ELR (cell line): ENCODE data around the gene PTDSS2.
A peak's percentile ranks its signal among the peaks of the same experiment; 100 is the strongest.
"Not testable (repeated sequence)": the region's sequence is repeated elsewhere in the genome, so short reads cannot be mapped to it uniquely, and the experiment has no call there.

ENCODE experiments used
- DNase-seq: peaks from one replicate; pipeline ENCODE4 v3.0.0-alpha.2; 2015; ENCODE audit warnings: low read depth

The PTDSS2 gene

DNA sequence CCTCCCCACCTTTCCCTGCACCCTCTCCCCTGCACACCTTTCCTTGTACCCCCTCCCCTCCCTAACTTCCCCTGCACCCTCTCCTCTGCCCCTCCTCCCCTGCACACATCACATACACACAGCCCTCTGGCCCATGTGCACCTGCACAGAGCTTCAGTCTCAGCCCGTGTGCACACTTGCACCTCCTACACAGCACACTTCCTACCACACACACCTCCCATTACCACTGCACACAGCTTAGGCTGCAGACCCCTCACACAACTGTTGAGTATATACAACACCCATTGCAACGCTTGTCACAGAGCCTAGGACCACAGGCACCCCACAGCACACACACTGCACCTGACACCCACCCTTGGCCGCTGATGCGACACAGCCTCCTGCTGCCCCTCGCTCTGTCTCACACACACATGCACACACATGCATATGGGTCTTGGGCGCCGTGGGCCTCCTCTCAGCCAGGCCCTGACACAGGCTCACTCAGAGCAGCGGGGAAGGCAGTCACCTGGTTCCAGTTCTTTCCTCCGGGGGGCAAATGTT lies 35.7 kb upstream of the PTDSS2 start:
- DNase-seq, result no peak

DNA sequence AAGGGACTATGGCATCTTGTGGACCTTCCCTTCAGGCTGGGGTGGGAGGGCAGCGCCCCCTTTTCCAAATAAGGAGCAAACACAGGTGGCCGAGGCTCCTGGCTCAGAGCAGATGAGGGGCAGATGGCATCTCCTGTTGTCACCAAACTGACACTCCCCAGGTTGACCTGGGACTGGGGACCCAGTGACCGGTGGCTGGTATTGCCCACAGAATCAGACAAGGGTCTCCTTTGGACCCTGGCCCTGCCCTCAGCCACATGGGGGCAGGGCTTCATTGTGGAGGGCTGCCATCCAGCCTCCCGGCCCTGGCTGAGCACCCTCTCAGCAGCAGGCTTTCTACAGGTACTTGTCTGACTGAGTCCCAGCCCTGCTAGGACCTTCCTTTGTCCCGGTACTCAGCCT lies 34.4 kb upstream of the PTDSS2 start:
- no peak for DNase-seq

DNA sequence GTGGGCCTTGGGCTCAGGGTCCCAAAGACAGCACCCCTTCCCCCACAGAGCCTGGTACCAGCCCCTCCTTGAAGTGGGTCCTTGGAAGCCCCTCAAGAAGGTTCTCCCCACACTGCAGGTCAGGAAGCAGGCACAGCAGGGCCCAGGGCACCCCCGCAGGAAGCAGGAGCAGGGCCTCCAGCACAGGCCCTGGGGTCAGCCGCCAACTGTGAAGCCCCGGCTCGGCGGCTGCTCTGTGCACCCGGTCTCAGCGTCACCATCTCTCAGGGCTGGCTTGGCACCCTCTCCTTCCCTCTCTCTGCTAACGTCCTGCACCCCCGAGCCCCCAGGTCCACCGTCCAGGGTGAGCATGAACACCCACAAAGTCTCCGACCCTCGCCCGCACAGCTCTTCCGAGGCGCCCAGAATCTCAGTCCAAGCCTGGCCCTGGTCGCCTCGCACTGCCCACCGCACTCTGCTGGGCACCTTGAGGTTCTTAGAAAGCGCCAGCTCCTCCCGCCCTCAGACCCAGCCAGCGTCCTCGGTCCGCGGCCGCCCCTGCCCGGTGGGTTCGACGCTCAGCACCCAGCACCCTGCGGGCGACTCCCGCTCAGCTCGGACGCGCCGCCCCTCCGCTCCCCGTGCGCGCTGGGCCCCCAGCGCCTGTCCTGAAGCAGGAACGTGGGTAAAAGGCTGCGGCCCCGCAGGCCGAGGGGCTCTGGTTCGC lies 33.9 kb upstream of the PTDSS2 start:
- DNase-seq, result no peak

DNA sequence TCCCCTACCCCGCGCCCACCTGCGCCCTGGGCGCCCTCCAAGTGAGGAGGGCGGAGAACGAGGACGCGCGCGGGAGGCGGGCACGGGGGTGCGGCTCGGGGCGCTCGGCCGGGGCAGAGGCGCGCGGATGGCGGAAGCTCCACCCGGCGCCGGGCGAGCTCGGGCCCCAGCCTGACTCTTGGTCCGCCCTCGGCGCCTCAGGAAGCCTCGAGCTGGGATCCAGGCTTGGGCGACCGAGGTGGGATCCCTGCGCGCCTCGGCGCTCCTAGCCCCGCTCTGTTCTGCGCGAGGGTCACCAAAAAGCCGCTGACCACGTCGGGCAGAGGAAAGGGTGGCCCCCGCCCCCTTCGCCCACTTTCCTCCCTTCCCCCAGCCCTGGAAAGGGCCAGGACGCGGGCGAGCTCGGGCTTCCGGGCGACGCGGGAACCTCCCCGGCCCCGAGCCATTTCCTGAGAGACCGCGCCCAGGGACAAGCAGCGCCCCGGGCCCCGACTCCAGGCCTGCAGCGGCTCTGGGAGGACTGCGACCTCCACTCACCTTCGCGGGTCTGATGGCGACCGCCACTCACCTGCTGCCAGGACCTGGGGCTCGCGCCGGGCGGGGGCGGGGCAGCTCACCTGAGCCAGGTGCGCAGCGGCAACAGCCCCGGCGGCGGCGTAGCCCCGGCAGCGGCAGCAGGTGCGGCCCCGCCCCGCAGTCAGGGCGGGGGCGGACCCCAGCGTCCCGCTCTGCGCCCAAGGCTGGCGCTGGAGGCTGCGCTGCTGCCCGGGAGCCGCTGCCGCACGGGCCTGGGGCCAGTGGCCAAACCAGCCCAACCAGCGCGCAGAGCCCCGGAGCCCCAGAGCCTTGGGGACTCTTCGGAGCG lies 33.1 kb upstream of the PTDSS2 start:
- peak; percentile 48 for DNase-seq

DNA sequence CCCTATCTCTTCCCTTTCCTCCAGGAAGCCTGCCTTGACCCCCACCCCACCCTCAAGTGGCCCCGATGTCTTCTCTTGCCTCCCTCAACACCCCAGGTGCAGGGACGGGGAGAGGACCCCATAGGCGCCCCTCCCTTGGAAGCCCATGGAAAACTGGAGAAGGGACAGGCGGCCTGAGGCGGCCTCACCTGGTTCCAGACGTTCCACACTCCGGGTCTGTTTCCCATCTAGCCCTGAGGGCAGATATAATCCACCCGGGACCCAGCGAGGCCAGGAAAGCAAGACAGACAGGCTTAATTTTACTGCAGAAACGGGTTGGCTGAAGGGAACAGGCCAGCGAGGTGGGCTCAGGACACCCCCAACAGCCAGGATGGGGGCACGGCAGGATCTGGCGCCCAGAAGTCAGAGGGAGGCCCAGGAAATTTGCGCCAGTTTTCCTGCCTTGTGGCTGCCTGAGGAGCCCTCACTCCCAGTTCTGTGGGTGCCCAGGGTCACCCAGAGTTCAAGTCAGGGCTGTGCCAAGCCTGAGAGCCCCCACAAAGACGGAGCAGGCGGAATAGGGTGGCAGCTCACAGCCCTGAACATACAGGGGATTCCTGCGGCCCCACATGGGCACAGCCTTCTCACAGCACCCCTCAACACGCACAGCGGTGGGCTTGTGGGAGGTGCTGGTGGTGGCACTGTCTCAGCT lies 32.3 kb upstream of the PTDSS2 start:
- no peak for DNase-seq

DNA sequence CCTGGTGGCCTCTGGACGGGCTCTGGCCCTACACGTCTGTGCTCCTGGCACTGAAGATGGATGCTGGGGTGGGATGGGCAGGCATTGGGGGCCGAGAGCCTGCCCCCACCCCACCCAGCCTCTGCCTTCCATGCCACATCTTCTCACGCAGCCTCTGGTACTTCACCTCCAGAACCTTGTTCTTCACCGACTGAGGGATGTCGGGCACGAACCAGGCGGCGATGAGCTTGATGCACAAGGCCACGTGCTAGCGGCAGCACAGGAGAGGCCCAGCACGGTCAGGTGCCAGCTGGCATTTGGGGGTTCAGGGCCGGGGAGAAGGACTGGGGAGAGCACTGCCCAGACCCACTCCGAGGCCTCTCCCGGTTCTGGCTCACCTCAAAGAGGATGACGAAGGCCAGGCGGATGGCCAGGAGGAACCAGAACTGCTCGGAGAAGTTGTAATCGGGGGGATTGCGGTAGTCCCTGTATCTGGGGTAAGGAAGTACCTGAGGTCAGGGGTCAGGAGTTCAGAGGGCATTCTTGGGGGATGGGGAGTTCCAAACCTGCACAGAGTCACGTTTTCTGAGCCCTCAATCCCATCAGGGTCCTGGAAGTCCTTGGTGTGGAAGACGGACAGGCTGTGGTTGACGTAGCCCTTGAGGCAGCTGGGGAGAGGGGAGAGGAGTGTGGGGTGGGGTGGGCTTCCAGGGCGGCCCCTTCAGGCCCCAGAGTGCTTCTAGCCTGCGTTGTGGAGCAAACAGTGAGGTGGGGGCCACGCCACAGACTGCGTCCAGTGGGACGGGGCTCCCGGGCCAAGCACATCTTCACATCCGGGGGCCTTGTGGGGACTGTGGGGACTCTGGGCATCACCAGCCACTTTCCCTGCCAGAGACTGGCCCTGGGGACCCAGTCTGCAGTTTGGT lies 31.5 kb upstream of the PTDSS2 start:
- no peak for DNase-seq

DNA sequence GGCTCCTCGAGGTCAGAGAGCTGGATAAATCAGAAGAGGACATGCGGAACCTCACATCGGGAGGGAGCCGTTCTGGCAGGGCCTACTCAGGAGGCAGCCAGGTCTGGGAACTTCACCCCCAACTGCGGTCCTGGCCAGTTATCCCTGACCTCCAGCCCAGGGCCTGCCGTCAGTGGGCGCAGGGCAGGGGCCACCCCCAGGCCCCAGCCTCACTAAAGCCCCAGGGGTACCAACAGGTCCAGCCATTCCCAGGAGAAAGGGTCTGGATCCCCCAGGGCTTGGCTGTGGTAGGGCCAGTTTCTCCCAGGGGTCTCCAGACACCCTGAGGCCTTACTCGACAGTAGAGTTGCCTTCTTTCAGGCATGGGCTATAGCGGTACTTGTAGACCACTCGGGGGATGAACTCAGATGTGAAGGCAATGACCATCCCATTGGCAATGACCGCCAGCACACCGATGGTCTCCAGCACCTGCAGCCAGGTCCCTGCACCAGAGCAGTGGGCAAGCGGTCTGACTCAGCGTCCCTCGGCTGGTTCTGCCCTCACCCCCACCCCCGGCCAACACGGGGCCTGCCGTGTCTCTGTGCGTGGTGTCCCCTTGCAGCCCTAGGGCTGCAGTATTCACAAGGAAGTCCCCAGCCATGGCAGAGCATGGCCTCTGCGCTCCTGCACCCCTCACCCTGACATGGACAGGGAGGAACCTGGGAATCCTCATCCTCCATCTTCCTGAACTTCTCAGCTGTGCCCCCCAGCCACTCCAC lies 30.7 kb upstream of the PTDSS2 start:
- DNase-seq, result no peak

DNA sequence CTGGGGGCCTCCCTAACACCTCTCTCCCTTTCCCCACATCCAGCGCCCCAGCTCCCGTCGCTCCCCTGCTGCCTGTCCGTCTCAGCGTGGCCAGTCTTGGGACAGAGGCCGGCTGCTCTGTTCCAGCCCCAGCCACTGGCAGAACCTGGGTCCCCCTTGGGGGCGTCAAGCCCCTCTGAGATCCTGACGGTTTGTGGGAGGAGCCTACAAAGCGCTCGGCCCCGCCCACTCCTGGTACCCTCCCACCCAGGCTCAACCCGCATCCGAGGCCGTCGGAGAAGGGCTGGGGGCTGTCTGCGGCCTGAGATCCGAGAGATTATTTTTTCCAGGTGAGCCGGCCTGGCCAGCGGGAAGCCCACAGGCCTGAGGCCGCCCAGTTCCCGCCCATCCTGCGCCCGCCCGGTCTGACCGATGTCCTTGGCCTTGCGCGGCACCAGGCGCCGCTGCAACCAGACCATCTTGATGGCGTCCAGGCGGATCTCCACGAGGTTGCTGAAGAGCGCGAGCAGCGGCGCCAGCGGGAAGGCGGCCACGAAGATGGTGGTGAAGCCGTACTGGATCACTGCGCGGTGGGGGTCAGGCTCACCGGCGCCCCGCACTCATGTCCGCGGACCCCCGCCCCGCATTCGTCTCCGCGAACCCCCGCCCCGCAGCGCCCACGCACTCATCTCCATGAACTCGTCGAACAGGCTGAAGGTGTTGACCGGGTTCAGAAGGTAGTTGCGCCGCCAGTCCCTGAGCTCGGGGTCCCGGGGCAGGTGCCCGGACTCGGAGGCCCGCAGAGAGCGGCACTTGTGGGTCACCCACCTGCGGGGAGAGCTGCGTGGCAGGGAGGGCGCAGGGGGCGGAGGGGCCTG lies 29.8 kb upstream of the PTDSS2 start:
- no peak for DNase-seq

DNA sequence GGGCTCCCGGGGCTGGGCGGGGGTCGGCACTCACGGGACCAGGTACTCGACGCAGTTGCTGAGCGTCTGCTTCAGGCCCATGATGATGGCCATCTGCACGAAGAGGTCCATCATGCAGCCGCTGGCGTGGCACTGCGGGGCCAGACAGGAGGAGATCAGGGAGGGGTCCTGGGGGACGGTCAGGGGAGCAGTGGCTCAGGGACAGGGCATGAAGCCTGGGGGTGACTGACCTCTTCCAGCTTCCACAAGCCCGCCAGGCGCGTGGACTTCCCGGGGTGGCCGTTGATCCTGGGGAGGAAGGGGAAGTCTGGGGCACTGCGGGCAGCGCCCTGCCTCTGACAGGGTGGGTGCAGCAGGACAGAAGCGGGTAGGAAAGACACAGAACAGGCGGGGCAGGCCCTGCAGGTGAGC lies 29.2 kb upstream of the PTDSS2 start:
- no peak for DNase-seq

DNA sequence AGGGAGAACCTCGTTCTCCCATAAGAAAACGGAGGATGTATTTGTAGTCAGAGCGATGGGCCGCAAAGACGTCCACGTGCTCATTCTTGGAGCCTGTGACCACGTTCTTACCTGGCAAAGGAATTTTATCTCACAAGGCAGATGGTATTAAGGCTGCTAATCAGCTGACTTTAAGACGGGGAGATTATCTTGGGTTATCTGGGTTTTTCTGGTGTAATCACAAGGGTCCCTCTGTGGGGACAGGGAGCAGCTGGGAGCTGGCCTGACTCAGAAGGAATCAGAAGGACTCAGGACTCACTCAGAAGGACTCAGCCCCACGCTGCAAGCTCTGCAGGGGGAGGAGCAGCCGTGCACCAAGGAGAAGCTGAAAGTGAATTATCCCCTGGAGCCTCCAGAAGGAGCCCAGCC lies 27.8 kb upstream of the PTDSS2 start:
- peak; percentile 16 for DNase-seq

DNA sequence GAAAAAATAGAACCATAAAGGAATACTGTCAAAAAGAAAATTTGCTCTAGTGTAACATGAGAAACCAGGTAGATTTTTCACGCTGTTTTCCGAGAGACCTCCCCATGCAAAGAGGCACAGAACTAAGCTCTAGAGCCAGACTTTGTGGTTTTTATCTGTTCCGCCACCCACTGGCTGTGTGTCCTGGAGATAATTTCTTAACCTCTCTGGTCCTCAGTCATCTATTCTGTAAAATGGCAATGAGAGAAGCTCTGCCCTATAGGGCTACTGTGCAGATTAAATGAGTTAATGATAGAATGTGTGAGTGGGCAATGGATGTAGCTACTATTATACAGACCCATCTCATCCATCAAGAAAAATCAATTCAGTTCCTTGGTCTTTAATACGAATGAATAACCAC lies 25.8 kb upstream of the PTDSS2 start:
- no peak for DNase-seq

DNA sequence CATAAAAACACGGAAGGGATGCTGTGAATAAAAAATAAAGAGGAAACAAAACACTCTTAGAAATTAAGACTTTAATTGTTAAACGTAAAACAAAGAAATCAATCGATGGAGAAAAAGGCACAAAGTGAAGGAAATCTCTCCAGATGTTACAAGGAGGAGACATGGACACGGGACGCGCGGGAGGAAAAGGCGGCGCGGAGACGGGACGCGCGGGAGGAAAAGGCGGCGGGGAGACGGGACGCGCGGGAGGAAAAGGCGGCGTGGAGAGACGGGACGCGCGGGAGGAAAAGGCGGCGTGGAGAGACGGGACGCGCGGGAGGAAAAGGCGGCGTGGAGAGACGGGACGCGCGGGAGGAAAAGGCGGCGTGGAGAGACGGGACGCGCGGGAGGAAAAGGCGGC lies 25.3 kb upstream of the PTDSS2 start:
- not testable (repeated sequence) for DNase-seq

DNA sequence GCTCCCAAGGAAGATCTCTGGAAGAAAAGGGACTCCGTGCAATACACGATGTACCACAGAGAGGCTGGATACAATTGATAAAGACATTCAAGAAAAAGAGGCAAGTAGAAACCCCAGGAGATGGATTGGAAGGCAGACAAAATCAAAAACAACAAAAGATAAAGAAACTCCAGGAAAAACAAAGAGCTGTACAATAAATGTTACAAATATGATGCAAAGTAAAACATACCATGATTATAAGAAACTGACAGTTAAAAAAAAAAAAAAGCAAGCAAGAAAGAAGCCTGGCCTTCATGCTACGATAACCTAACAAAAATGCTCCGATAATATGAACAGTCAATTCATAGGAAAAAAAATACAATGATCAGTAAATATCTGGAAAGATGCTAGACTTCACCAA lies 24.8 kb upstream of the PTDSS2 start:
- DNase-seq, result no peak

DNA sequence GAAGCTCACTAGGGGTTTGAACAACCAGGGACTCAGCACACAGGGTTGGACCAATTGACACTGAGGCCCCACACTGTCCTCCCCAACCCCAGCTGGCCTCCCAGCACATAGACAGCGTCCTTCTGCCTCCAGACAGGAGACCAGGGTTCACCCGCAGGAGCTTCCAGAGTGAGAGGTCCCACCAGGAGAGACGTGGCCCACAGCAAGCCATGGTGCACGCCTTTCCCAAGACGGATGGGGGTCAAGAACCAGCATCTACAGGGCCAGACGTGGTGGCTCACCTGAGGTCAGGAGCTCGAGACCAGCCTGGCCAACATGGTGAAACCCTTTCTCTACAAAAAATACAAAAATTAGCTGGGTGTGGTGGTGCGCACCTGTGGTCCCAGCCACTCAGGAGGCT lies 23.2 kb upstream of the PTDSS2 start:
- DNase-seq, result no peak

DNA sequence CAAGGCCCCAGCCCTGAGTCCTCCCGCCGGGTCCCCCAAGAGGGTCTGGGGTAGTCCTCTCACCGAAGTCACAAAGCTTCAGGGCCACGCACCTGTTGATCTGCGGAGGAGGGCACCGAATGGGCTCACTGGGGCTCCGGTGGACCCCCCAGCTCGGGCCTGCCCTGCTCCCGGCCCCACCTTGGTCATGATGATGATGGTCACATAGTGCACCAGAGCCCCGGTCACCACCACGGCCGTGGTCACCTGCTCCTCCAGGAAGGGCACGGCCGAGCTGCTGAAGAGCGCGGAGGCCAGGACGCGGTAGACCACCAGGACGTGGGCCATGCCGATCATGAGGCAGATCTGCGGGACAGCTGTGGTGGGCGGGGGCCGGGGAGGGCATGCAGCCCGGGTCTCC lies 21.8 kb upstream of the PTDSS2 start:
- DNase-seq, result no peak

DNA sequence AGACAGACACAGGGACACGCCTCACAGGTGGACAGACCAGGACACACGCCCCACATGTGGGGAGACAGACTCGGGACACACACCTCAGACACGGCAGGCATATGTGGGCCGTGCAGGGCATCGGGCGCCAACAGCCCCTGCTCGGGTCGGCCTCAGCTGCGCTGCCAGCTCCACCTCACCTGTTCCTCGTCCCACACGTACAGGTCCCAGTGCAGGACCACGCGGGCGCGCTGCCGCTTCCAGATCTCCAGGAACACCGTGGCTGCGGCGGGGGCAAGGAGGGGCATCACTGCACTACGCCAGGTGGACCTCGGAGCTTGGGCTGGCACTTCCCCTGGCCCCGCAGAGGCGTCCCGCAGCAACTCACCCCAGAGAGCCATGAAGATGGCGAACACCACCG lies 20.7 kb upstream of the PTDSS2 start:
- no peak for DNase-seq

DNA sequence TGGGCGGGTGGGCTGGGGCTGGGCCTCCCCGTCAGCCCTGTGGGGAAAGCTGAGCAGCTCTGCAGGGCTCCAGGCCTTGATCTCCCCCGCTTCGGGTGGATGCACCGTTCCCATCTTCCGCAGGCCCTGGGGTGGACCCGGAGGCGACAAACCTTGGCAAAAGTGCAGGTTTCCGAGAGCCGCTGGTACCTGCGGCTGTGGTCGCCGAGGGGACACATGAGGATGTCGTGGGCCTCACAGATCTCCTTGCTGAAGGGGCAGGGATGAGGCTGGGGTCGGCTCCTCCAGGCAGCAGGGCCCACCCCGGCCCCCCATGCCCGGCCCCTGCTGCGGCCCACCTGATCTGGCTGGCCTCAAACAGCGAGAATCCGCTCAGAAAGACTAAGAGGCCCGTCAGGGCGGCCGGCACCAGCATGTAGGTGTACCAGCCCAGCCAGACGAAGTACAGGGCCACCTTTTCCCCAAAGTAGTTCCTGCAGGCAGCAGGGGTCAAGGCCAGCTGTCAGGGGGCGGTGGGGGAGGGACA lies 20.1 kb upstream of the PTDSS2 start:
- DNase-seq, result no peak

DNA sequence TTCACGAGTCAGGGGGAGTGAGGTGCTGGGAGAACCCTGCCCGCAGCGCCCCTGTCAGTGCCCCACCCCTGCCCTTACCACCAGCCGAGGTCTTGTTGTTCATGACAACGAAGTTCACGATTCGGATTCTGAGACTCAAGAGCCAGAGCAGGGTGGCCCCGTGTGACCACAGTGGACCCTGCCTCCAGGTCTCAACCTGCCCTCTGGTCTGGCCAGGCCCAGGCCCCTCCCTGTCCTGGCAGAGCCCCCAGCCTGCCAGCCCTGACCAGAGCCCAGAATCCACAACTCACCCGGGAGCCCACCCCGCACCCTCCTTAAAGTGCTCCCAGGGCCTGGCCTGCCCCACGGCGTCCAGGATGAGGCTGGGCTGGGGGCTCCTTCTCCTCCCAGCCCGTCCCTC lies 18.2 kb upstream of the PTDSS2 start:
- no peak for DNase-seq

DNA sequence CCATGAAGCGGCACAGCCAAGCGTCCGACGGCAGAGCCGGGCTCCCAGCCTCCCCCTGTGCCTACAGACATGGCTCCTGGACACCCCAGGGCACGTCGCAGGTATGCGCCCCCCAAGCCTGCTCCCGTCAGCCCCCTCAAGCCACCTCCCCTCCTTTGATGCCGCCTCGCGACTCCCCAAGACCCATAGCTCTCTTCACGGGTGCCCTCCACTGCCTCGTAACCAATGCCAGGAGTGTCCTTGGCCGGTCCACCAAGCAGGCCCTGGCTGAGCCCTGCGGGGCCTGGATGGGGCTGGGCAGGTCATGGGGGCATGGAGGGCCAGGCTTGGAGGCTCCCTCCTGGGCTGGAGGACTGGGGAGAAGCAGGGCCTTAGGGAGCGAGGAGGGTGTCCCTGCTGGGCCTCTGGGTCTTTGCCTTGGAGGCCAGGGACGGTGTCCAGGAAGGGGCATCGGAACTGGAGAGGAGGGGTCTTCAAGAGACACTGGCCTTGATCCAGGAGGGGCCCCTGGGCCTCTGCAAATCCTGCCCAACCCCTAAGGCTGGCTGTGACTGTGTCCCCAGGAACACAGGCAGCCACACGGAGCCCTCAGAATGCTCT lies 17.5 kb upstream of the PTDSS2 start:
- no peak for DNase-seq
